GM12878 (cell line): ENCODE measurements around the gene ZBED2.

Source experiments
- JUND ChIP-seq: IDR thresholded peaks from 2 replicates; pipeline ENCODE4 v1.6.1; 2012; ENCODE audit warnings: low read depth, mild to moderate bottlenecking, low read length, improper control_type of control experiment, moderate library complexity
- MYC ChIP-seq: IDR thresholded peaks from 2 replicates; pipeline ENCODE4 v1.6.1; 2011; ENCODE audit warnings: mild to moderate bottlenecking, low read length, moderate library complexity, inconsistent platforms; ENCODE audit not compliant: insufficient read depth, insufficient replicate concordance, insufficient read length, severe bottlenecking
- TARDBP ChIP-seq: IDR thresholded peaks from 2 replicates; pipeline ENCODE4 v1.6.1; 2016; ENCODE audit warnings: borderline replicate concordance
- ZNF24 ChIP-seq: fragments of 450-650 bp; IDR thresholded peaks from 2 replicates; pipeline ENCODE4 v1.6.1; 2017; ENCODE audit warnings: antibody characterized with exemption, mild to moderate bottlenecking
- TF ChIP-seq, protein P1 (sequence below), 3 experiments: IDR thresholded peaks in 2 of 3; conservative IDR thresholded peaks in 1 of 3; 2 replicates each; pipeline ENCODE4 v1.5.1; 2011; ENCODE audit warnings: low read depth in 3 of 3, low read length in 3 of 3, mild to moderate bottlenecking in 3 of 3, control low read depth in 2 of 3, moderate library complexity in 2 of 3, inconsistent platforms in 1 of 3, mixed read lengths in 1 of 3; ENCODE audit not compliant: control insufficient read depth in 2 of 3, insufficient read depth in 1 of 3; ENCODE audit errors: extremely low read depth in 1 of 3
- TF ChIP-seq, protein P2 (sequence below): IDR thresholded peaks from 2 replicates; pipeline ENCODE4 v1.6.1; 2012; ENCODE audit warnings: low read depth, low read length, improper control_type of control experiment
- TF ChIP-seq, protein P3 (sequence below): fragments of 450-650 bp; IDR thresholded peaks from 2 replicates; pipeline ENCODE4 v1.6.1; 2016; ENCODE audit warnings: mild to moderate bottlenecking

DNA sequence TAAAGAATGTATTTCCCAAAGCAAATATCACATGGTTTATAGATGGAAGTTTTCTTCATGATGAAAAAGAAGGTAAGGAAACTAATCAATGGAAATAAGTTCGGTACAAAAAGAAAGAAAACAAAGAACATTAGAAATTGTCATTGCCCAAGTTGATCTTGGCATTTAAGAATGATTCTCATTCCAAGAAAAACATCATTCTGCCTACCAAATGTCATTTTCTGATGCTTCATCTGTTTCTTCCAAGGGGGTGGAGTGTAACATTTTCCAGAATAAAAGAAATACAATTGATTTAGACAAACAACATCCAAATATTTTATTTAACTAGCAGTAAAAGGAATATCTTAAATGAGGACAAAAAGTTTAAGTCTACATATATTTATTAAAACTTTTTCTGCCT lies 3.0 kb upstream of the ZBED2 start:
- no peak for TF ChIP-seq ZNF24
- TF ChIP-seq JUND = no peak
- TF ChIP-seq, protein P1, sequence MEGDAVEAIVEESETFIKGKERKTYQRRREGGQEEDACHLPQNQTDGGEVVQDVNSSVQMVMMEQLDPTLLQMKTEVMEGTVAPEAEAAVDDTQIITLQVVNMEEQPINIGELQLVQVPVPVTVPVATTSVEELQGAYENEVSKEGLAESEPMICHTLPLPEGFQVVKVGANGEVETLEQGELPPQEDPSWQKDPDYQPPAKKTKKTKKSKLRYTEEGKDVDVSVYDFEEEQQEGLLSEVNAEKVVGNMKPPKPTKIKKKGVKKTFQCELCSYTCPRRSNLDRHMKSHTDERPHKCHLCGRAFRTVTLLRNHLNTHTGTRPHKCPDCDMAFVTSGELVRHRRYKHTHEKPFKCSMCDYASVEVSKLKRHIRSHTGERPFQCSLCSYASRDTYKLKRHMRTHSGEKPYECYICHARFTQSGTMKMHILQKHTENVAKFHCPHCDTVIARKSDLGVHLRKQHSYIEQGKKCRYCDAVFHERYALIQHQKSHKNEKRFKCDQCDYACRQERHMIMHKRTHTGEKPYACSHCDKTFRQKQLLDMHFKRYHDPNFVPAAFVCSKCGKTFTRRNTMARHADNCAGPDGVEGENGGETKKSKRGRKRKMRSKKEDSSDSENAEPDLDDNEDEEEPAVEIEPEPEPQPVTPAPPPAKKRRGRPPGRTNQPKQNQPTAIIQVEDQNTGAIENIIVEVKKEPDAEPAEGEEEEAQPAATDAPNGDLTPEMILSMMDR (IDR thresholded peaks at IDR 0.05 in 2 of 3, conservative IDR thresholded peaks at IDR 0.05 in 1 of 3; ENCODE audit: control insufficient read depth in 2 of 3, extremely low read depth in 1 of 3, insufficient read depth in 1 of 3, low read depth in 3 of 3, low read length in 3 of 3) = no peak
- TF ChIP-seq, protein P2, sequence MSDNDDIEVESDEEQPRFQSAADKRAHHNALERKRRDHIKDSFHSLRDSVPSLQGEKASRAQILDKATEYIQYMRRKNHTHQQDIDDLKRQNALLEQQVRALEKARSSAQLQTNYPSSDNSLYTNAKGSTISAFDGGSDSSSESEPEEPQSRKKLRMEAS = no peak
- TF ChIP-seq TARDBP = no peak
- no peak for TF ChIP-seq MYC
- TF ChIP-seq, protein P3, sequence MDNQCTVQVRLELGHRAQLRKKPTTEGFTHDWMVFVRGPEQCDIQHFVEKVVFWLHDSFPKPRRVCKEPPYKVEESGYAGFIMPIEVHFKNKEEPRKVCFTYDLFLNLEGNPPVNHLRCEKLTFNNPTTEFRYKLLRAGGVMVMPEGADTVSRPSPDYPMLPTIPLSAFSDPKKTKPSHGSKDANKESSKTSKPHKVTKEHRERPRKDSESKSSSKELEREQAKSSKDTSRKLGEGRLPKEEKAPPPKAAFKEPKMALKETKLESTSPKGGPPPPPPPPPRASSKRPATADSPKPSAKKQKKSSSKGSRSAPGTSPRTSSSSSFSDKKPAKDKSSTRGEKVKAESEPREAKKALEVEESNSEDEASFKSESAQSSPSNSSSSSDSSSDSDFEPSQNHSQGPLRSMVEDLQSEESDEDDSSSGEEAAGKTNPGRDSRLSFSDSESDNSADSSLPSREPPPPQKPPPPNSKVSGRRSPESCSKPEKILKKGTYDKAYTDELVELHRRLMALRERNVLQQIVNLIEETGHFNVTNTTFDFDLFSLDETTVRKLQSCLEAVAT = no peak
